Neural crest cell (in vitro differentiated cells): Measurements from ENCODE around the gene CARMIL1. TPM values are rescaled to one million over a fixed set of nuclear protein-coding genes. Genes with fewer than 3 reads are reported as not detected.

Source experiments
- DNase-seq: peaks from one replicate; pipeline ENCODE4 v3.0.0; 2021; ENCODE audit warnings: low read depth, mixed read lengths, low spot score
- H3K27ac Mint-ChIP-seq: one replicate; pipeline ENCODE4 v1.8.0; 2021; ENCODE audit warnings: mild to moderate bottlenecking, mixed read lengths; ENCODE audit not compliant: unreplicated experiment
- H3K27me3 Mint-ChIP-seq: 2 replicates; pipeline ENCODE4 v1.8.0; 2021; ENCODE audit warnings: low read depth, mild to moderate bottlenecking, mixed read lengths
- H3K36me3 Mint-ChIP-seq: 2 replicates; pipeline ENCODE4 v1.8.0; 2021; ENCODE audit warnings: low read depth, mild to moderate bottlenecking, mixed read lengths
- H3K4me1 Mint-ChIP-seq: 2 replicates; pipeline ENCODE4 v1.8.0; 2021; ENCODE audit warnings: mixed read lengths
- H3K4me3 Mint-ChIP-seq: one replicate; pipeline ENCODE4 v1.8.0; 2021; ENCODE audit warnings: mild to moderate bottlenecking, mixed read lengths
- H3K9me3 Mint-ChIP-seq: 2 replicates; pipeline ENCODE4 v1.8.0; 2021; ENCODE audit warnings: mixed read lengths
- total RNA-seq: library from RNA; stranded (reverse); gene quantifications from 2 replicates; pipeline ENCODE4 v1.2.1, GENCODE V29; 2021
- TF ChIP-seq, protein P1 (sequence below): fragments of 200-600 bp; sonication (generic); conservative IDR thresholded peaks from 2 replicates; pipeline ENCODE4 v1.5.0; 2021; ENCODE audit warnings: antibody characterized with exemption, mild to moderate bottlenecking

CARMIL1 gene
- total RNA-seq, 1 donor from 2014 or later, result 4.5 TPM

GRCh38 chr6:25468881-25469280 is 189.7 kb downstream of the CARMIL1 start:
- Mint-ChIP-seq H3K4me1 (no peaks in the 10 kb centered on the region), H3K9me3 (no peaks in the 10 kb centered on the region), H3K27ac (no peak overlapping the region), H3K36me3 (no peaks in the 10 kb centered on the region), H3K27me3 (no peaks in the 10 kb centered on the region), H3K4me3 (no peak overlapping the region)
- DNase-seq, result no peak
- TF ChIP-seq, protein P1, sequence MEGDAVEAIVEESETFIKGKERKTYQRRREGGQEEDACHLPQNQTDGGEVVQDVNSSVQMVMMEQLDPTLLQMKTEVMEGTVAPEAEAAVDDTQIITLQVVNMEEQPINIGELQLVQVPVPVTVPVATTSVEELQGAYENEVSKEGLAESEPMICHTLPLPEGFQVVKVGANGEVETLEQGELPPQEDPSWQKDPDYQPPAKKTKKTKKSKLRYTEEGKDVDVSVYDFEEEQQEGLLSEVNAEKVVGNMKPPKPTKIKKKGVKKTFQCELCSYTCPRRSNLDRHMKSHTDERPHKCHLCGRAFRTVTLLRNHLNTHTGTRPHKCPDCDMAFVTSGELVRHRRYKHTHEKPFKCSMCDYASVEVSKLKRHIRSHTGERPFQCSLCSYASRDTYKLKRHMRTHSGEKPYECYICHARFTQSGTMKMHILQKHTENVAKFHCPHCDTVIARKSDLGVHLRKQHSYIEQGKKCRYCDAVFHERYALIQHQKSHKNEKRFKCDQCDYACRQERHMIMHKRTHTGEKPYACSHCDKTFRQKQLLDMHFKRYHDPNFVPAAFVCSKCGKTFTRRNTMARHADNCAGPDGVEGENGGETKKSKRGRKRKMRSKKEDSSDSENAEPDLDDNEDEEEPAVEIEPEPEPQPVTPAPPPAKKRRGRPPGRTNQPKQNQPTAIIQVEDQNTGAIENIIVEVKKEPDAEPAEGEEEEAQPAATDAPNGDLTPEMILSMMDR, result no peak

- no peaks in the 10 kb centered on the region for H3K27me3 Mint-ChIP-seq
- H3K9me3 Mint-ChIP-seq, result no peaks in the 10 kb centered on the region
- TF ChIP-seq, protein P1, result peak; percentile 55
- H3K4me3 Mint-ChIP-seq, result no peak overlapping the region
- H3K4me1 Mint-ChIP-seq, result no peaks in the 10 kb centered on the region
- no peak overlapping the region for H3K27ac Mint-ChIP-seq
- DNase-seq, result no peak
- H3K36me3 Mint-ChIP-seq, result peaks cover 3% of the 10 kb centered on the region
Observed at GRCh38 chr6:25469797-25470388, 190.7 kb downstream of the CARMIL1 start.

DNA sequence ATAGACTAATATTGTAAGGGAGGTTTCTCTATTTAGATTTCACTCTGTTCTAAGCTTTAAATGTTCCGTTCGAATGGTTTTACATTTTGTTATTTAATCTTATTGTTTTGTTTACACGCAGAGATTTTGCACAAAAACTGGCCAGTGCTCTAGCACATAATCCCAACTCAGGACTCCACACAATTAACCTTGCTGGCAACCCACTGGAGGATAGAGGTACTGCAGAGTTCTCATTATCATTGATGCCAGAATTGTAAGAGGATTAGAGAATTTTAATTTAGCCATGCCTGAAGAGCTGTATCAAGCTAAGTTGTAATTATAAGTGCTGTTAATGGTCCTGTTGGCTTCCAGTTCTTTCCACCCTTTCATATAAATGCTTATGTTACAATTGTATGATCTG is 193.1 kb downstream of the CARMIL1 start:
- TF ChIP-seq, protein P1, result peak; percentile 51
- H3K4me3 Mint-ChIP-seq, result no peak overlapping the region
- no peaks in the 10 kb centered on the region for H3K4me1 Mint-ChIP-seq
- H3K27me3 Mint-ChIP-seq, result no peaks in the 10 kb centered on the region
- no peaks in the 10 kb centered on the region for H3K9me3 Mint-ChIP-seq
- peaks cover 5% of the 10 kb centered on the region for H3K36me3 Mint-ChIP-seq
- H3K27ac Mint-ChIP-seq, result no peak overlapping the region
- DNase-seq, result no peak

DNA sequence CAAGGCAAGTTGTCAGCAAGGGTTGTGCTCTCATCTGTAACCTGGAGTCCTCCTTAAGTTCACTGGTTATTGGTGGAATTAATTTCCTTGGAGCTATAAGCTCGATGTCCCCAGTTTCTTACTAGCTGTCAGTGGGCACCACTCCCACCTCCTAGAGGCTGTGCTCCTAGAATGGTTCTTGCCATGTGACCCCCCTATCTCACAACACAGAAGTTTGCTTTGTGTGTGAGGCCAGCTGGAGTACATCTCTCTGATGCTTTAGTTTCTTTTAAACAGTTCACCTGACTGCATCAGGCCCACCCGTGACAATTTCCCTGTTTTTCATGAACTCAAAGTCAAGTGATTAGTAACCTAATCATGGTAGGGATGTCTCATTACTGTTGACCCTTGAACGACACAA is 193.7 kb downstream of the CARMIL1 start:
- Mint-ChIP-seq H3K4me3 (no peak overlapping the region), H3K27me3 (no peaks in the 10 kb centered on the region), H3K36me3 (peaks cover 5% of the 10 kb centered on the region), H3K4me1 (no peaks in the 10 kb centered on the region), H3K27ac (no peak overlapping the region), H3K9me3 (no peaks in the 10 kb centered on the region)
- TF ChIP-seq, protein P1, result no peak
- DNase-seq, result no peak

DNA sequence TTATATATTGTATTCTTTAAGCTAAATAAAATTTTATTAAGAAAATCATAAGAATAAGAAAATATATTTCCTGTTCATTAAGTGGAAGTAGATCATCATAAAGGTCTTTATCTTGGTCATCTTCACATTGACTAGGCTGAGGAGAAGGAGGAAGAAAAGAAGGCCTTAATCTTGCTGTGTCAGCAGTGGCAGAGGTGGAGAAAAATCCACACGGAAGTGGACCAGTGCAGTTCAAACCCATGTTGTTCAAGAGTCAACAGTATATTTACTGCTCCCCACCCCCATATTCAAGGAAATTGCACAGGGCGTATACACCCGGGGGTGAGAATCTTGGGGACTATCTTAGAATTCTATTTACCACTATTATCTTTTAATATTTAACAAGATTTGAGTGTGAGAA is 194.3 kb downstream of the CARMIL1 start:
- Mint-ChIP-seq H3K9me3 (no peaks in the 10 kb centered on the region), H3K4me1 (no peaks in the 10 kb centered on the region), H3K36me3 (peaks cover 5% of the 10 kb centered on the region), H3K27ac (no peak overlapping the region), H3K4me3 (no peak overlapping the region), H3K27me3 (no peaks in the 10 kb centered on the region)
- TF ChIP-seq, protein P1, result no peak
- DNase-seq, result no peak
